GM19328 (cell line): ENCODE data around the gene CELSR3.

ENCODE experiments used
- ATAC-seq: cut with Tn5 transposase; IDR thresholded peaks from one replicate; pipeline ENCODE4 v1.9.1; 2021; ENCODE audit warnings: mild to moderate bottlenecking, moderate library complexity; ENCODE audit not compliant: unreplicated experiment

The CELSR3 gene

GRCh38 chr3:48686538-48687219 lies 24.0 kb upstream of the CELSR3 start:
- ATAC-seq, result no peak

GRCh38 chr3:48685603-48686511 lies 23.2 kb upstream of the CELSR3 start, which contains the start of gene NCKIPSD:
TSS of gene NCKIPSD (minus strand) at chr3:48685915. CDS start at chr3:48685807, 108 bp downstream.
- peak; percentile 83 for ATAC-seq

GRCh38 chr3:48685293-48685602 lies 22.6 kb upstream of the CELSR3 start:
- ATAC-seq, result no peak

- no peak for ATAC-seq
These were observed 21.9 kb upstream of the CELSR3 start for GRCh38 chr3:48684480-48685143.

GRCh38 chr3:48684054-48684349 lies 21.3 kb upstream of the CELSR3 start:
- no peak for ATAC-seq

- no peak for ATAC-seq
These were observed 20.1 kb upstream of the CELSR3 start for GRCh38 chr3:48682786-48683185.

GRCh38 chr3:48681974-48682610 lies 19.4 kb upstream of the CELSR3 start:
- no peak for ATAC-seq

- ATAC-seq, result no peak
These were observed 18.8 kb upstream of the CELSR3 start for GRCh38 chr3:48681541-48681880.

GRCh38 chr3:48680811-48681540 lies 18.3 kb upstream of the CELSR3 start:
- no peak for ATAC-seq

GRCh38 chr3:48679411-48680391 lies 17.0 kb upstream of the CELSR3 start:
- ATAC-seq, result no peak

- no peak for ATAC-seq
These were observed 16.1 kb upstream of the CELSR3 start for GRCh38 chr3:48678566-48679380.

- no peak for ATAC-seq
These were observed 15.4 kb upstream of the CELSR3 start for GRCh38 chr3:48678056-48678455.

GRCh38 chr3:48674505-48674904 lies 11.8 kb upstream of the CELSR3 start:
- no peak for ATAC-seq

- no peak for ATAC-seq
These were observed 9.8 kb upstream of the CELSR3 start for GRCh38 chr3:48672522-48672921.

GRCh38 chr3:48664929-48665328 lies 2.2 kb upstream of the CELSR3 start:
- no peak for ATAC-seq

- no peak for ATAC-seq
These were observed 1.6 kb upstream of the CELSR3 start for GRCh38 chr3:48664313-48664644.

GRCh38 chr3:48663489-48664312 lies 1.0 kb upstream of the CELSR3 start:
- ATAC-seq, result peak; percentile 88

GRCh38 chr3:48662145-48662752 lies 437 bp downstream of the CELSR3 start:
- no peak for ATAC-seq
